NCI-H2107 (cell line): ENCODE measurements around the gene PAQR4.

Source experiments
- DNase-seq: peaks from one replicate; lab custom pipeline; 2025; lab: John Stamatoyannopoulos, UW

PAQR4 gene

GRCh38 chr16:2946649-2947048 lies 22.5 kb upstream of the PAQR4 start:
- DNase-seq, result no peak

DNA sequence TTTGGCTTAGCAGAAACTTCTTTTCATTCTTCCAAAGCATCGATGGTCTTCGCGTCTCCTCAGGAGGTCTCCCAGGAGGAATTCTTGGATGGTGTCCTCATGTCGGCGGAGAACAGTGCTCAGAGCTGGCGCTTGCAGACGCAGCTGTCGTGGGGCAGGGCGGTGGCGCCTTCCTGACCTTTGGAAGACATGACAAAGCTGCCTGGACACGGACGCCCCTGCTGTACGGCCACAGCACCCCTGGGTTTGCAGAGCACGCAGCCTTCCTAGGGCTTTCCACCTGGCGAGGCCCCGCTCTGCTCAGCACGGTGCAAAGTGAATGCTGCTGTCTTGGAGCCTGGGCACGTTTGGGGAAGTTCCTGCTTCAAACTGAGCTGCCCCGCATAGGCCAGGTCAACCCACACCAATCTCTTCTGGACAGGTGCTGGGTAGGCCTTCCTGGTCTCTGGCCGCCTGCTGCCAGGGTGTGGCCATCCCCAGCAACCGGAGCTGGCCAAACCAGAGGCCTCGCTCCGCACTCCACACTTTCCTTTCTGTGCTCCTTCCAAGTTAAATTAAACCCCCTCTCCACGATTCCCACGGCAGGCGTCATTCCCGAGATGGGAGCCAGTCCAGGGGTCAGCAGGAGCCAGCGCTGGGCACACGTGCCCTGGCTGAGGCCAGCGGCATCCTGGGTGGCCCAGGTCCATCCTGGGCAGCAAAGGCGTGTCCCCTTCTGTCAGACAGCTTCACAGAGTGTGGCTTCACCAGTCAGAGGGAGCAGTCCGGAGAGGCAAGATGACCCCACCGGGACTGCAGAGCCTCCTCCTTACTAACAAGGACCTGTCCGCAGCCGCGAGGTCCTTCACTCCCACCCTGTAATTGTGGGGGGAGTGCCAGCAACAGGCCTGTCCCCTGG lies 20.1 kb upstream of the PAQR4 start:
- no peak for DNase-seq

DNA sequence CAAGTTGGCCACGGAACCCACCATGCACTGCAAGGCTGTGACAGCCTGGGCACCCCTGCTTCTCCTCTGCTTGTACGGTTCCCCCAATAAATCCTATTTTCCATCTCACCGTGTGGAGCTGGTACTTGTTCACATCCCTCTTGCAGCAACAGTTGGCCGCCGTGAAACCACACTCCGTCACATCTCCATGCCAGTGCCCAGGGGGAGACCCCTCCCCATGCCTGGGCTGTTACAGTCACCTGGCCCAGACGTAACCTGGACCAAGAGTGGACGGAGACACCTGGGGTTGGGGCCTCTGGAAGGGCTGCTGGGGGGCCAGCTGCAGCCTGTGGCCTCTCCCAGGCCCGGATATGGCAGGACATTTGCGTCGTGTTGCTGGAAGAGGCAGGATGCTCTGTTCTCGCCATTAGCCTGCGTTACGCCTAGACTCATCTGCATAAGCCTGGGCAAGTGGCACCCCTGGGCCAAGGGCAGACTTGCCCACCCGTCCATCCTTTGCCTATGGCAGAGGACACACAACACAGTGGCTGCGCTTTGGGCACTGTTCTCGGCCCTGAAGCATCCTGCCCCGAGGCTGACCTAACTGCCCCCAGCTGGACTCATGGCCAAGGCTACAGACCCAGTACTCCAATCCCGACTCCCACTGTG lies 19.3 kb upstream of the PAQR4 start:
- no peak for DNase-seq

- DNase-seq, result no peak
Observed at GRCh38 chr16:2950353-2950724, 18.8 kb upstream of the PAQR4 start.

DNA sequence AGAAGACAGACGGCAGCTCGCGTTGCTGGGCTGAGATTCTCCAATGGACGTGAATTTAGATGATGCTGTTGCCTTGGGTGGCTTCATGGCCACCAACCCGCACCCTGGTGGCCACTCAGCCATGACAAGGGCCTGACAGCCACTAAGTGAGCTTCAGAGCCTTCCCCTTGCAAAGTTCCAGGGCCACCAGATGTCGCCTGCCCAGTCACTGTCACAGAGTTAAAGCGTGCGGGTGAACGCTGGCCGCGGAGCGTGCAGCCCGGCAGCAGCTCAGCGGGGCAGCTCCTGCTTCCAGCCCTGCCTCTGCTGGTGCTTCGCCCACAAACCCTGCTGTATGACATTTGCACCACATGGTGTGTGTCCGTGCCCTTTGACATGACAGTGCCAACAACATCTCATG lies 18.4 kb upstream of the PAQR4 start:
- no peak for DNase-seq

- peak; percentile 71 for DNase-seq
Observed at GRCh38 chr16:2952679-2953078, 16.5 kb upstream of the PAQR4 start.

GRCh38 chr16:2953706-2954627 lies 15.2 kb upstream of the PAQR4 start:
- DNase-seq, result no peak

DNA sequence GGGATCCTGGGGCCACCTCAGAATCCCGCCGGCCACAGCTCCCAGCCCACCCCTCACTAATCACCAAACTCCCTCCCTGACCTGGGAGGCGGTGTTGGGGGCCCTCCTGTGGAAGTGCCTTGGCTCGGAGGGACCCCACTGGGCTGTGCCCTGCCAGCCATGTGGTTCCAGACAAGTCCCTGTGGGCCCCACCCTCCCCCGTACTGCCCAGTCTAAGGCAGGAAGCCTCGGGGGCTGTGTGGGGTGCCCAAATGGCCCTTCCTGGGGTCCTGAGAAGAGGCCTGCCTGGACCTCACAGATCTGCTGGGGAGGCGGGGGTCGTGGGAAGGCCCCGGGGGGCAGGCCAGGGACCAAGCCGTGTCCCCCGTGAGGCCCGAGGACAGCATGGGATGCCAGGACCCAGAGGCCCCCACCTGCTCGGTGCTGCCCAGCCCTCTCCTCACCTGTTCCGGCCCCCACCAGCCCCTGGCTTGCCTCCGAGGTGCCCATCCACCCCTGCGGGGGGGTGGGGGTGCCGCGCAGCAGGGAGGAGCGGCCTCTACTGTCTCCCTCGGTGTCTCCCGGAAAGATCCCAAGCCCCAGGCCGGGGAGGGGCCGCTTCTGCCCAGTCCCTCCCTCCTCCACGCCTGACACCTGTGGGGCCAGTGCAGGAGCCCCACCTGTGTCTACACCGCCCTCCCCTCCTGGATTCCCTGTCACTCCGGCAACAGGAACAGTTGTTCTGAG lies 14.3 kb upstream of the PAQR4 start:
- no peak for DNase-seq

GRCh38 chr16:2955438-2955778 lies 13.7 kb upstream of the PAQR4 start:
- no peak for DNase-seq

DNA sequence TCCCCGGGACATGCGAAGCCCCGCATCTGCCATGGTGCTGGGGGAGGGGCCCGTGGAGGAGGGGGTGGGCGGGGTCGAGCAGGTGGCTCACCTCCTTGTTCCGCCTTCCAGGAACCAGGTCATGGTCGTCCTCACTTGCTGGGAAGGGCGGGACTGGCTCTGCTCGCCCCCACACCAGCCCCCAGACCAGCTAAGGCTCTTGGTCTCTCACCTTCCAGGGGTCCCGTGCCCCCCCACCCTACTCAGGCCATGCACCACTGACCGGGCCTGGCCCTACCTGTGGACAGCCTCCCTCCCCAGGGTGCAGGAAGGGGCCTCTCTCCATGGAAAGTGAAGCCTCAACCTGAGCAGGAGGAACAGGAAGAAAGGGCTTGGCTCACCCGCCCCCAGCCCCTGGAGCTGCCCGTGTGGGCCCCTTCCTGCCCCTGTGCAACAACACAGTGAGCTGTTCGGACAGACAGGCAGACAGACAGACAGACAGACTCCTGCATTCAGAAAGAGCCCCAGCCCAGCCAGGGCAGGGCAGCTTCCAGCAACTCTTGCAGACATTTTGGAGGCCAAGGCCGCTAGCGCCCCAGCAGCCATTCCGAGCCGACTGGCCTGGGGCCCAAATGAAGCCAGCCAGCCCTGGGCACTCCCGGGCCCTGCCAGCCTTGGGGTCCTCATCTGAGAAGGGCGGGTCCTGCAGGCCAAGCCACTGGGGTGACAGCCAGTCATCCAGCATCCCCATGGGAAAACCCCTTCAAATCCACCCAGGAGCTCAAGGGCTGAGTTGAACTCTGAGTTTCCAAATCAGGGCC lies 13.2 kb upstream of the PAQR4 start:
- DNase-seq, result no peak

DNA sequence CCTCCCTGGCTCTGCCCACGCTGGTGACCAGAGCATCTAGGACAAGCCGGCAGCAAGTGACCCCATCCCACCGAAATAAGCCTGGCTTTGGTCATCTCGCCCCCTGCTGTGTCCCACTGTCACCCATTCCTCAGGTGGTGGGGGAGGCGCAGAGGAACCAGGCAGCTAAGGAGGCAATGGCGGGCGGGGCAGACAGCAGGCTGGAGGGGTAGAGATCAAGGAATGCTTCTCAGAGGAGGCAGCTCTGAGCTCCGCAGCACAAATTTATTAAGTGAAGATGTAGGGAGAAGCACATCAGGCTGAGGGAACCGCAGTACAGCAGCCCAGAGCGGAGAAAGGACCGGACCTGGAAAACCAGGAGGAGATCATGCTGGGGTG lies 12.6 kb upstream of the PAQR4 start:
- no peak for DNase-seq

DNA sequence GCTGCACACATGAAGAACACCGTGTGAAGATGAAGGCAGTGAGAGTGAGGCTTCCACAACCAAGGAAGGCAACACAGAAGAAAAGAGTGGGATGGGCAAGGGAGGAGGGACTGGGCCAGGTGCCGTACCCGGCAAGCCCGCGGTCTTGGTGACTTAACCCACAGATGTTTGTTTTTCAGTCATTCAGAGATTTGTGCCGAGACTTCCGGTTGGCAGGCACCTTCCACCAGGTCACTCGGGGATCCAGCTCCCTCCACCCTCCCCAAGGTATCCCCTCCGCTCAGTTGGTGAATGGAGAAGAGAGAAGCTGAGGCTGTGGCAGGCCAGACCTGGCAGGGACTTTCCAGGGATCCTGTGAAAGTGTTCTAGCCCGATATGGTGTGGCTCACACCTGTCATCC lies 9.9 kb upstream of the PAQR4 start:
- no peak for DNase-seq

- no peak for DNase-seq
Observed at GRCh38 chr16:2960183-2961010, 8.8 kb upstream of the PAQR4 start.

DNA sequence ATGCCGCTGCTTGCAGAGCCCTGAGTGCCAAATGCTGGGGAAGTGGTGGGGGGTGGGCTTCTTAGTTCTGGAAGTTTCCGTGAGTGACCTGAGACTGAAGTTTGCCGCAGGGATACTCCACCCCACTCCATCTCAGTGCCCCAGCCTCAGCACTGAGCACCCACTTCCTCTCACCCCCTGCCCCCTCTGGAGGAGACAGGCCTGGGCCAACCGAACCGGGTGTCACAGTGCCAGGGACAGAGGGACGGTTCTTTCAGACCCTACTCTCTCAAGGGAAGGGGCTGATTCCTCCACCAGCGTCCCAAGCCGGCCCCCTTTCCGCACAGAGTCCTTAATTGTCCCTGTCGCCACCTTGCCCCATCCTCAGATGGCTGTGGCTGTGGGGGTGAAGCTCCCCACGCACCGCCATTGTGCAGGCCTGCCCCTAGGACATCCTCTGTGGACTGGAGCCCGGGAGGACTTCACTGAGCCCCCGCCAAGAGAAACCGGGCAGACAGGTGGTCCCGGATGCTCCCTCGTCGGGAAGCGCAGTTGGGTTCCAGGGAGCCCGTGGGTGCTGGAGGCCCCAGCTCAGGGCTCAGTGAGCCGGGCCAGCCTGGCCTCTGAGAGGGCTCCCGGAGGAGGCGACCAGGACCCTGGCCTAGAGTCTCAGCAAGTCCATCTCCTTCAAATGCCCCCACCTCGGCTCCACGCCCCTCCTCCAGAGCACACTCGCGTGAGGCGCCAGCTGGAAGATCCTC lies 6.6 kb upstream of the PAQR4 start:
- no peak for DNase-seq

DNA sequence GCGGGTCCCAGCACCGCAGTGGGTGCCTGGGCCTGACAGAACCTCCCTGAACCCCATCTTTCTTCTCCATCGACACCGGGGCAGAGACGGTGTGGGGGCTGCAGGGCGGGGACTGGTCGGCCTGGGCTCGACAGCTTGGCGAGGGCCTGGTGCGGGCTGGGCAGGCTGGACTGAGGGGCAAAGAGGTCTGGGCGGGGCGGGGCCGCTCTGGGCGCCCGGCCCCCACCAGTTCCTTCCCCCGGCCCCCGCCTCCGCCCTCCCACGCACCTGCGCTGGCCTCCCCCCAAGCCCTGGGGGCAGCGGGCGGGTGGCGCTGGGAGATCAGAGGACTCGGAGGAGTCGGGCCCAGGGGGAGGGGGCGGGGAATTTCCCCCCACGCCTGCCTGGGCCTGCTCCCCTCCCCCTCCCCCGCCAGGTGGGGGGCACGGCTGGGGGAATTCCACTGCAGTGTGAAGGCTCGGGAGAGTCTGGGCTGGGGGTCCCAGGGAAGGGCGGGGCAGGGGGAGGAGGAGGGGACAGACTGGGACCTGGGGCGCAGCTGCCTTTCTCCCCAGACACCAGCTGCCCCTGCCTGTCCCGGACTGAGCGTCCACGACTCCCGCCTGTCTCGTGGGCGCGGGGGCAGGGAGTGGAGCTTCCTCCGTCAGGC lies 6.0 kb upstream of the PAQR4 start:
- no peak for DNase-seq

GRCh38 chr16:2963723-2964474 lies 5.2 kb upstream of the PAQR4 start, which contains the start of gene KREMEN2:
Gene KREMEN2 (plus strand): TSS chr16:2964275. CDS start chr16:2964521, 246 bp downstream.
- DNase-seq, result no peak

GRCh38 chr16:2964475-2965336 lies 4.4 kb upstream of the PAQR4 start:
- peak; percentile 50 for DNase-seq
